ENCODE measurements around the gene MANSC1. TPM values are rescaled to one million over a fixed set of nuclear protein-coding genes. Genes with fewer than 3 reads are reported as not detected.

Gene MANSC1
- total RNA-seq (2016; rRNA removed; fragmentation: Illumina TruSeq; extraction: Trizol) (4.2 and 4.4 TPM in 2 replicates), polyA plus RNA-seq (2011; rRNA removed) (1.9 TPM in 2 replicates), polyA minus RNA-seq (2011; rRNA and poly(A)+ RNA removed; ENCODE audit: low replicate concordance) (0.76 and 1.3 TPM in 2 replicates), Bru-seq, nascent RNA (percentile 49 among the genes with signal in this experiment), BruChase-seq, experiment 1, labeled RNA remaining after a 6-hour chase (percentile 65 among the genes with signal in this experiment), BruChase-seq, experiment 2, labeled RNA remaining after a 2-hour chase (percentile 50 among the genes with signal in this experiment)
- total RNA-seq (2016; cell fraction: cytosol; rRNA removed; fragmentation: Illumina TruSeq; extraction: Trizol; ENCODE audit: low read depth) = 0.91 and 1.4 TPM in 2 replicates
- 3.6 and 4.5 TPM in 2 replicates for total RNA-seq (2016; cell fraction: insoluble cytoplasmic fraction; rRNA removed; fragmentation: Illumina TruSeq; extraction: Trizol)
- 4.4 and 4.9 TPM in 2 replicates for total RNA-seq (2016; cell fraction: membrane; rRNA removed; fragmentation: Illumina TruSeq; extraction: Trizol)
- total RNA-seq (2016; cell fraction: nucleus; rRNA removed; fragmentation: Illumina TruSeq; extraction: Trizol) = 3.2 TPM in 2 replicates
- polyA plus RNA-seq (2011; cell fraction: cytosol; rRNA removed) = 1.7 and 1.8 TPM in 2 replicates
- 0.40 and 0.69 TPM in 2 replicates for polyA plus RNA-seq (2011; cell fraction: nucleus; rRNA removed)
- 7.8 and 9.6 TPM in 2 replicates for polyA plus RNA-seq (2012)
- 3.7 and 5.4 TPM in 2 replicates for polyA plus RNA-seq (2016; cell fraction: cytosol; fragmentation: Illumina TruSeq; extraction: Trizol; ENCODE audit: low read depth)
- polyA plus RNA-seq (2016; cell fraction: insoluble cytoplasmic fraction; fragmentation: Illumina TruSeq; extraction: Trizol; ENCODE audit: low read depth) = 6.7 and 7.4 TPM in 2 replicates
- 8.2 and 9.1 TPM in 2 replicates for polyA plus RNA-seq (2016; cell fraction: membrane; fragmentation: Illumina TruSeq; extraction: Trizol; ENCODE audit: low read depth)
- polyA plus RNA-seq (2016; cell fraction: nucleus; fragmentation: Illumina TruSeq; extraction: Trizol; ENCODE audit: insufficient read depth, low read depth) = 9.8 and 10.0 TPM in 2 replicates
- 1.5 and 2.0 TPM in 2 replicates for polyA minus RNA-seq (2011; cell fraction: cytosol; rRNA and poly(A)+ RNA removed)
- 0.26 and 0.62 TPM in 2 replicates for polyA minus RNA-seq (2011; cell fraction: nucleus; rRNA and poly(A)+ RNA removed)
- long read RNA-seq, experiment 1, full-length matches to known transcripts = 4 of 7 reads
- long read RNA-seq, experiment 1, partial matches to known transcripts = 0 of 7 reads
- long read RNA-seq, experiment 1, other reads (novel, unspliced or antisense) = 3 of 7 reads
- long read RNA-seq, experiment 2, full-length matches to known transcripts = 22 of 34 reads
- long read RNA-seq, experiment 2, partial matches to known transcripts = 0 of 34 reads
- long read RNA-seq, experiment 2, other reads (novel, unspliced or antisense) = 12 of 34 reads

DNA sequence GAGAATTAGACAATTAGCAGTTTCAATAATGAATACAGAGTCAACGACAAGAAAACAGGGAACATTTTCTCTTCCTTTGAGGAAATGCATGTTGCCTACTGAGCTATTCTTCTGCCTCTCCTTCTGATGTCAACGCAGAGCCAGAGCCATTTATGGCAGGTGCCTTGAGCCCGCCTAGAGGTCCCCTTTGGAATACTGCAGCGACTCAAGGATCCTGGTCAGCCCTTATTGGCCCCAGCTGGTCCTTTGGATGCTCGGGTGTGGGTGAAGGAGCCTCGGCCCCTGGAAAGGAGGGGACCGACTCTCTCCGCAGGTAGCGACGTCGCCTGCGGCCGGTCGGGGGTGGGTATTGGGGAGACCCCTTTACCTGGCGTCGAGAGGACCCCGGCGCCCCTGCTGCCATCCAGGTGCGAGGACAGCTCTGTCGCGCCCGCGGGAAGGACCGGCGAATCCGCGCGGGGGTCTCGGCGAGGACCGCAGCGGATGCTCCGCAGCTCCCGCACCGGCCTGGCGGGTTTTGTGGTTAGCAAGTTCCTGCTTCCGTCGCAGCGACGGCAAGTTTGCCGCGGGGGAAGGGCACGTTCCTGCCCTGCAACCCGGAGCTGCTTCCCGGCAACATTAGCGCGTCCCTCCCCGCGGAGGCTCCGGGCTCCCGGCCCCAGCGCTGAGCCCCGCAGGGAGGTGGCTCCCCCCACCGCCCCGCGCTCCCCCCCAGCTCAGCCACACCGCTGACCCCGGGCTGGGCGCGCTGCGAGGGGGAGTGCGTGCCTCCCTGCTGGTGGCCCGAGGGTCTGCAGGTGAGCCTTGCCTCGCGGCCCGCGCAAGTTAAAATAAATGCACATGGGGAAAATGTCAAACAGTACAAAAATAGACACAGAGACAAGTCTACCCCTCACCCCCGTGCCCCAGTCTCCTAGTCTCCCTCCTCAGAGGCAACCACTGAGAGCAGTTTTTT lies at the start of gene MANSC1:
TSS of gene MANSC1 (minus strand) at position 532 of the 955 bp plus-strand sequence. CDS start 6,928 bp downstream, outside the sequence.
- BruUV-seq (replicated peaks) = no TSS peak
- H3K79me2 ChIP-seq (ENCODE audit: insufficient read depth, low read length) = no peaks in the 10 kb centered on the region
- H2AFZ ChIP-seq (ENCODE audit: low read length) = peak within 1 kb of the TSS; percentile 90
- peaks cover 53% of the 10 kb centered on the region for H3K4me1 ChIP-seq (ENCODE audit: insufficient read depth, low read length)
- H4K20me1 ChIP-seq (ENCODE audit: insufficient read depth, low read length) = no peaks in the 10 kb centered on the region
- peak within 1 kb of the TSS; percentile 64 for H3K9ac ChIP-seq (ENCODE audit: insufficient read depth, low read depth, low read length)
- ATAC-seq (peak; percentile 83), DNase-seq (ENCODE audit: low spot score) (peak; percentile 24), FAIRE-seq (no peak)
- H3K27me3 ChIP-seq (ENCODE audit: control insufficient read depth in 1 of 2, insufficient read depth in 2 of 2, low read length in 2 of 2) = no peaks in the 10 kb centered on the region
- H3K36me3 ChIP-seq (replicated peaks in 1 of 2; ENCODE audit: control insufficient read depth in 1 of 2, insufficient read depth in 2 of 2, low read length in 2 of 2) = no peaks in the 10 kb centered on the region
- POLR2A ChIA-PET = interaction anchor here (0.7 to 2.5 kb wide), 7 partner anchors 8 to 83 kb away, joined by 3 to 8 read pairs (median 5); partner anchors contain the start of gene LRP6
- WGBS (ENCODE audit: low lambda C conversion rate) = 0% methylated on average over 3 of the region's 68 CpGs
- intact Hi-C loops (cut with micrococcal nuclease; ENCODE audit: unreplicated experiment) = no loop called here
- H3K4me3 ChIP-seq (replicated peaks in 1 of 3; ENCODE audit: insufficient read depth in 1 of 3, low read depth in 2 of 3, low read length in 3 of 3) = peak within 1 kb of the TSS; percentile 65 to 83 (median 71)
- peak within 1 kb of the TSS; percentile 93 for H3K4me2 ChIP-seq (ENCODE audit: low read depth, low read length)
- H3K9me3 ChIP-seq (ENCODE audit: low read length) = no peaks in the 10 kb centered on the region
- CTCF ChIA-PET (ENCODE audit: low intra/inter-chr PET ratio, low total read pairs) = no interaction called here
- peak within 1 kb of the TSS; percentile 52 for H3K27ac ChIP-seq (ENCODE audit: extremely low read length, insufficient read depth, low read length)
- in situ Hi-C loops (cut with HindIII; ENCODE audit: extremely low pct_ligation_motif_present, low pct_unique_long_range_greater_than_20kb) = no loop called here
- peak; percentile 76; the same call in 1 of the 2 replicates for TF ChIP-seq ZNF232 (CRISPR knock-in tag; IDR thresholded peaks at IDR 0.05; ENCODE audit: borderline replicate concordance)
- peak; percentile 76 for TF ChIP-seq HDAC1 (CRISPR knock-in tag; IDR thresholded peaks at IDR 0.05)
- no peak for TF ChIP-seq SNAPC2 (CRISPR knock-in tag; IDR thresholded peaks at IDR 0.05)
- TF ChIP-seq, protein P1, sequence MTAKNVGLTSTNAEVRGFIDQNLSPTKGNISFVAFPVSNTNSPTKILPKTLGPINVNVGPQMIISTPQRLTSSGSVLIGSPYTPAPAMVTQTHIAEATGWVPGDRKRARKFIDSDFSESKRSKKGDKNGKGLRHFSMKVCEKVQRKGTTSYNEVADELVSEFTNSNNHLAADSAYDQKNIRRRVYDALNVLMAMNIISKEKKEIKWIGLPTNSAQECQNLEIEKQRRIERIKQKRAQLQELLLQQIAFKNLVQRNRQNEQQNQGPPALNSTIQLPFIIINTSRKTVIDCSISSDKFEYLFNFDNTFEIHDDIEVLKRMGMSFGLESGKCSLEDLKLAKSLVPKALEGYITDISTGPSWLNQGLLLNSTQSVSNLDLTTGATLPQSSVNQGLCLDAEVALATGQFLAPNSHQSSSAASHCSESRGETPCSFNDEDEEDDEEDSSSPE (CRISPR knock-in tag; IDR thresholded peaks at IDR 0.05) = peak; percentile 72
- no peak for TF ChIP-seq SRSF4 (IDR thresholded peaks at IDR 0.05; ENCODE audit: low read depth, low read length, poor library complexity, severe bottlenecking)
- peak; percentile 29; the same call in 1 of the 2 replicates for TF ChIP-seq FOXC1 (CRISPR knock-in tag; IDR thresholded peaks at IDR 0.05; ENCODE audit: borderline replicate concordance)
- TF ChIP-seq GABPA (IDR thresholded peaks at IDR 0.05; ENCODE audit: low read depth, low read length) = peak; percentile 49
- peak; percentile 52; the same call in 1 of the 2 replicates for TF ChIP-seq GABPA (CRISPR knock-in tag; IDR thresholded peaks at IDR 0.05; ENCODE audit: low read depth)
- peak; percentile 86 for TF ChIP-seq UBTF (CRISPR knock-in tag; IDR thresholded peaks at IDR 0.05)
- TF ChIP-seq ZNF274 (CRISPR knock-in tag; IDR thresholded peaks at IDR 0.05) = peak; percentile 68; the same call in 1 of the 2 replicates
- 0 out of 2 replicates have a peak, but pooled peaks have one; percentile 24 for TF ChIP-seq CAMTA2 (CRISPR knock-in tag; IDR thresholded peaks at IDR 0.05; ENCODE audit: borderline replicate concordance)
- 0 out of 2 replicates have a peak, but pooled peaks have one; percentile 46 for TF ChIP-seq ZNF766 (CRISPR knock-in tag; IDR thresholded peaks at IDR 0.05; ENCODE audit: borderline replicate concordance)
- peak; percentile 71; the same call in 1 of the 2 replicates for TF ChIP-seq HOXA9 (CRISPR knock-in tag; IDR thresholded peaks at IDR 0.05; ENCODE audit: borderline replicate concordance)

Data from HepG2 (cell line).